Smooth muscle cell of bladder (primary cell): ENCODE measurements around the gene TBC1D16. TPM values are rescaled to one million over a fixed set of nuclear protein-coding genes. Genes with fewer than 3 reads are reported as not detected.

Source experiments
- total RNA-seq: library from RNA; depleted of rRNA; stranded (reverse); fragments of >200 nt; gene quantifications from 2 replicates; pipeline ENCODE4 v1.2.3, GENCODE V29; 2014

Gene TBC1D16
- total RNA-seq, result 26.9 and 44.4 TPM in 2 replicates

GRCh38 chr17:80035687-80035936 is at the start of gene TBC1D16:
TBC1D16 (minus strand) TSS chr17:80035872; CDS start chr17:80013547, 22,325 bp downstream.

GRCh38 chr17:80035937-80036714 is 454 bp upstream of the TBC1D16 start, which contains the start of gene CCDC40:
CCDC40 (plus strand) TSS chr17:80036642; CDS start chr17:80036663, 21 bp downstream.

Other genes starting within 250 kb of the TBC1D16 start
- gene CBX8, start 238.8 kb downstream of the TBC1D16 start, total RNA-seq, result 3.4 and 6.7 TPM in 2 replicates
- 8.4 and 9.8 TPM in 2 replicates for gene CBX4, start 196.4 kb downstream of the TBC1D16 start, total RNA-seq
- 4.4 and 4.5 TPM in 2 replicates for gene CCDC40, start 770 bp upstream of the TBC1D16 start, total RNA-seq
- 13.4 and 26.1 TPM in 2 replicates for gene GAA, start 65.7 kb upstream of the TBC1D16 start, total RNA-seq
- 93.2 and 125 TPM in 2 replicates for gene EIF4A3, start 111.3 kb upstream of the TBC1D16 start, total RNA-seq
- gene CARD14, start 134.2 kb upstream of the TBC1D16 start, total RNA-seq, result 0.18 and 0.43 TPM in 2 replicates
- 17.7 and 17.8 TPM in 2 replicates for gene SGSH, start 184.5 kb upstream of the TBC1D16 start, total RNA-seq
- 8.0 and 8.9 TPM in 2 replicates for gene SLC26A11, start 184.6 kb upstream of the TBC1D16 start, total RNA-seq
- 82.2 and 128 TPM in 2 replicates for gene RNF213, start 225.0 kb upstream of the TBC1D16 start, total RNA-seq